HL-60 (cell line): ENCODE results near the gene RNF168.
"Not testable (repeated sequence)": the region's sequence is repeated elsewhere in the genome, so short reads cannot be mapped to it uniquely, and the experiment has no call there.

ENCODE experiments used
- DNase-seq, 2 experiments: peaks; one replicate each; pipeline ENCODE4 v3.0.0-alpha.2; 2010 to 2020; ENCODE audit warnings: low read depth in 1 of 2, low spot score in 1 of 2
- H3K27ac ChIP-seq: fragments of 250-450 bp; sonication (Bioruptor Pico); replicated peaks from 2 replicates; pipeline ENCODE4 v1.5.1; 2020; ENCODE audit warnings: mild to moderate bottlenecking, moderate library complexity
- H3K27me3 ChIP-seq: fragments of 250-450 bp; sonication (Bioruptor Pico); 2 replicates; pipeline ENCODE4 v1.5.1; 2021; ENCODE audit warnings: mild to moderate bottlenecking, moderate library complexity; ENCODE audit not compliant: insufficient read depth, poor library complexity, severe bottlenecking
- H3K4me3 ChIP-seq: replicated peaks from 2 replicates; pipeline ENCODE4 v1.5.1; 2011; ENCODE audit warnings: mild to moderate bottlenecking, control low read depth, low read length; ENCODE audit not compliant: insufficient read depth
- CTCF ChIP-seq: IDR thresholded peaks from one replicate; pipeline ENCODE4 v1.5.1; 2011; ENCODE audit warnings: low read length, control low read depth, inconsistent platforms; ENCODE audit not compliant: insufficient read depth
- GABPA ChIP-seq: IDR thresholded peaks from 2 replicates; pipeline ENCODE4 v1.6.1; 2012; ENCODE audit warnings: low read depth
- POLR2AphosphoS5 ChIP-seq: IDR thresholded peaks from 2 replicates; pipeline ENCODE4 v1.6.1; 2012; ENCODE audit warnings: low read depth
- REST ChIP-seq: IDR thresholded peaks from 2 replicates; pipeline ENCODE4 v1.6.1; 2012; ENCODE audit warnings: low read depth; ENCODE audit not compliant: insufficient replicate concordance
- SPI1 ChIP-seq: IDR thresholded peaks from 2 replicates; pipeline ENCODE4 v1.6.1; 2012; ENCODE audit warnings: low read depth, mild to moderate bottlenecking, borderline replicate concordance

The RNF168 gene

GRCh38 chr3:196513697-196514349 is 10.3 kb upstream of the RNF168 start:
- DNase-seq: no peak
- no peaks in the 10 kb centered on the region for H3K27me3 ChIP-seq
- no peak overlapping the region for H3K4me3 ChIP-seq
- no peak for TF ChIP-seq SPI1
- H3K27ac ChIP-seq: no peak overlapping the region

GRCh38 chr3:196511646-196512425 is 8.3 kb upstream of the RNF168 start:
- not testable (repeated sequence) for DNase-seq

GRCh38 chr3:196511108-196511507 is 7.5 kb upstream of the RNF168 start:
- not testable (repeated sequence) for H3K27me3 ChIP-seq, DNase-seq, H3K27ac ChIP-seq, H3K4me3 ChIP-seq

More at GRCh38 chr3:196511646-196512425, 8.3 kb upstream of the RNF168 start:
- not testable (repeated sequence) for H3K4me3 ChIP-seq, H3K27ac ChIP-seq, H3K27me3 ChIP-seq

- no peak overlapping the region for H3K27ac ChIP-seq
- no peaks in the 10 kb centered on the region for H3K27me3 ChIP-seq
- no peak overlapping the region for H3K4me3 ChIP-seq
- no peak for DNase-seq
- no peak for TF ChIP-seq SPI1
- no peak for TF ChIP-seq GABPA
- no peak for TF ChIP-seq POLR2AphosphoS5
- TF ChIP-seq CTCF: no peak
- no peak for TF ChIP-seq REST
Observed at GRCh38 chr3:196506687-196507086, 3.1 kb upstream of the RNF168 start.

GRCh38 chr3:196504556-196504955 is 988 bp upstream of the RNF168 start:
- Histone ChIP-seq H3K27ac (no peak overlapping the region), H3K4me3 (no peak overlapping the region)
- no peak for DNase-seq

GRCh38 chr3:196504077-196504398 is 470 bp upstream of the RNF168 start:
- not testable (repeated sequence) for DNase-seq, H3K27me3 ChIP-seq
- Histone ChIP-seq H3K4me3 (peak overlapping the region; percentile 57), H3K27ac (peak overlapping the region; percentile 85)

More at GRCh38 chr3:196504556-196504955, 988 bp upstream of the RNF168 start:
- TF ChIP-seq CTCF: no peak
- TF ChIP-seq SPI1: no peak
- no peak for TF ChIP-seq GABPA
- TF ChIP-seq REST: no peak
- TF ChIP-seq POLR2AphosphoS5: no peak
- H3K27me3 ChIP-seq: no peaks in the 10 kb centered on the region
